ENCODE results near the gene SAMD14. TPM values are rescaled to one million over a fixed set of nuclear protein-coding genes. Genes with fewer than 3 reads are reported as not detected.

The SAMD14 gene
- total RNA-seq, 2 experiments from 2014 or later: 0.59 TPM; not detected in 1

DNA sequence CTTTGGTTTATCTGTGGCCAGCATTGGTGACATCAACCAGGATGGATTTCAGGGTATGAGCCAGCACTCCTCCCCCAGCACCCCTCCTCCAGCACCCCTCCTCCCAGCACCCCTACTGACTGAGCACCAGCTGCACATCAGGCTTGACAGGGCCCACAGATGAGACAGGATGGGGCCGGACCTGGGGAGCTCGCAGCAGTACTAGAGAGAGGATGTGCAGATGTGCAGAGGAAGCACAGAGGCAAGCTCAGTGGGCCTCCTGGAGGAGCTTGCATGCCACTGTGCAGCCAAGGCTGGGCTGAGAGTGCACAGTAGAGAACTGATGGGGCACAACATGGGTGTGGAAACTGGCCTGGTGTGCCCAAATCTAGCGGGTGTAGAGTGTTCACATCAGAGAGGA is 57.8 kb downstream of the SAMD14 start:
- peak; percentile 81 for DNase-seq (ENCODE audit: low spot score)
- no TSS peak for BruUV-seq (replicated peaks)
- TF ChIP-seq EZH2phosphoT487 (IDR thresholded peaks at IDR 0.05; ENCODE audit: borderline replicate concordance, low read depth, low read length): no peak
- TF ChIP-seq, protein P1, sequence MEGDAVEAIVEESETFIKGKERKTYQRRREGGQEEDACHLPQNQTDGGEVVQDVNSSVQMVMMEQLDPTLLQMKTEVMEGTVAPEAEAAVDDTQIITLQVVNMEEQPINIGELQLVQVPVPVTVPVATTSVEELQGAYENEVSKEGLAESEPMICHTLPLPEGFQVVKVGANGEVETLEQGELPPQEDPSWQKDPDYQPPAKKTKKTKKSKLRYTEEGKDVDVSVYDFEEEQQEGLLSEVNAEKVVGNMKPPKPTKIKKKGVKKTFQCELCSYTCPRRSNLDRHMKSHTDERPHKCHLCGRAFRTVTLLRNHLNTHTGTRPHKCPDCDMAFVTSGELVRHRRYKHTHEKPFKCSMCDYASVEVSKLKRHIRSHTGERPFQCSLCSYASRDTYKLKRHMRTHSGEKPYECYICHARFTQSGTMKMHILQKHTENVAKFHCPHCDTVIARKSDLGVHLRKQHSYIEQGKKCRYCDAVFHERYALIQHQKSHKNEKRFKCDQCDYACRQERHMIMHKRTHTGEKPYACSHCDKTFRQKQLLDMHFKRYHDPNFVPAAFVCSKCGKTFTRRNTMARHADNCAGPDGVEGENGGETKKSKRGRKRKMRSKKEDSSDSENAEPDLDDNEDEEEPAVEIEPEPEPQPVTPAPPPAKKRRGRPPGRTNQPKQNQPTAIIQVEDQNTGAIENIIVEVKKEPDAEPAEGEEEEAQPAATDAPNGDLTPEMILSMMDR (conservative IDR thresholded peaks at IDR 0.05; ENCODE audit: low read length): no peak
- POLR2A ChIA-PET: no interaction called here
- Histone ChIP-seq H3K9me3 (ENCODE audit: low read length) (no peaks in the 10 kb centered on the region), H3K9me2 (ENCODE audit: insufficient read depth, low read length) (no peaks in the 10 kb centered on the region), H3K79me2 (ENCODE audit: insufficient read depth, low read depth, low read length) (no peaks in the 10 kb centered on the region), H3K36me3 (ENCODE audit: insufficient read depth, low read length) (peaks cover 36% of the 10 kb centered on the region), H3K27ac (ENCODE audit: low read depth, low read length, poor library complexity, severe bottlenecking) (peak overlapping the region; percentile 46), H3K4me3 (ENCODE audit: low read depth, low read length, poor library complexity, severe bottlenecking) (no peak overlapping the region), H3K4me1 (ENCODE audit: insufficient read depth, low read length, poor library complexity, severe bottlenecking) (peaks cover 17% of the 10 kb centered on the region), H2AFZ (ENCODE audit: low read length) (no peak overlapping the region), H3K4me2 (ENCODE audit: low read length) (peak overlapping the region; percentile 28), H4K20me1 (ENCODE audit: insufficient read depth, low read length) (no peaks in the 10 kb centered on the region)
- intact Hi-C loops (cut with micrococcal nuclease; ENCODE audit: unreplicated experiment): no loop called here
- CTCF ChIA-PET (ENCODE audit: unreplicated experiment): interaction anchor here (1.7 kb wide), 1 partner anchor 22 kb away, joined by 8 read pairs; the partner anchor contains the start of gene PDK2

DNA sequence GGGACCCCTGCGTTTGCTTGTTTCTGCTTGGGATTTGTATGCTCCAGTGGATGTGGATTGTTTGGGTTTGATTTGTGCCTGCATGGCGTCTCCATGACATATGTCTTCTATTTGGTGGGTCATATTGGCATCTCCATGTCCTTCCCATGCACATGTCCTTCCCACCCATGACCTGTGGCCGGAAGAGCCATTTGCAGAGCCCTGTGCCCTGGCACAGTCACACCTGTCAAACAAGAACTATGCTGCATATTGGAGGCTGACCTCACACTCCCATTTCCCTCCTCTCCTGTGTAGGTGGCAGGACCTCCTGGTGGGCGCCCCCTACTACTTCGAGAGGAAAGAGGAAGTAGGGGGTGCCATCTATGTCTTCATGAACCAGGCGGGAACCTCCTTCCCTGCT is 58.3 kb downstream of the SAMD14 start:
- Histone ChIP-seq H3K9me3 (ENCODE audit: low read length) (no peaks in the 10 kb centered on the region), H3K4me3 (ENCODE audit: low read depth, low read length, poor library complexity, severe bottlenecking) (no peak overlapping the region), H3K4me1 (ENCODE audit: insufficient read depth, low read length, poor library complexity, severe bottlenecking) (peaks cover 17% of the 10 kb centered on the region), H4K20me1 (ENCODE audit: insufficient read depth, low read length) (no peaks in the 10 kb centered on the region), H3K36me3 (ENCODE audit: insufficient read depth, low read length) (peaks cover 36% of the 10 kb centered on the region), H3K4me2 (ENCODE audit: low read length) (peak overlapping the region; percentile 28), H2AFZ (ENCODE audit: low read length) (no peak overlapping the region), H3K9me2 (ENCODE audit: insufficient read depth, low read length) (no peaks in the 10 kb centered on the region), H3K27ac (ENCODE audit: low read depth, low read length, poor library complexity, severe bottlenecking) (peak overlapping the region; percentile 46), H3K79me2 (ENCODE audit: insufficient read depth, low read depth, low read length) (no peaks in the 10 kb centered on the region)
- intact Hi-C loops (cut with micrococcal nuclease; ENCODE audit: unreplicated experiment): no loop called here
- TF ChIP-seq, protein P1 (conservative IDR thresholded peaks at IDR 0.05; ENCODE audit: low read length): no peak
- TF ChIP-seq EZH2phosphoT487 (IDR thresholded peaks at IDR 0.05; ENCODE audit: borderline replicate concordance, low read depth, low read length): no peak
- ChIA-PET POLR2A (no interaction called here), CTCF (ENCODE audit: unreplicated experiment) (no interaction called here)
- DNase-seq (ENCODE audit: low spot score): no peak
- no TSS peak for BruUV-seq (replicated peaks)

DNA sequence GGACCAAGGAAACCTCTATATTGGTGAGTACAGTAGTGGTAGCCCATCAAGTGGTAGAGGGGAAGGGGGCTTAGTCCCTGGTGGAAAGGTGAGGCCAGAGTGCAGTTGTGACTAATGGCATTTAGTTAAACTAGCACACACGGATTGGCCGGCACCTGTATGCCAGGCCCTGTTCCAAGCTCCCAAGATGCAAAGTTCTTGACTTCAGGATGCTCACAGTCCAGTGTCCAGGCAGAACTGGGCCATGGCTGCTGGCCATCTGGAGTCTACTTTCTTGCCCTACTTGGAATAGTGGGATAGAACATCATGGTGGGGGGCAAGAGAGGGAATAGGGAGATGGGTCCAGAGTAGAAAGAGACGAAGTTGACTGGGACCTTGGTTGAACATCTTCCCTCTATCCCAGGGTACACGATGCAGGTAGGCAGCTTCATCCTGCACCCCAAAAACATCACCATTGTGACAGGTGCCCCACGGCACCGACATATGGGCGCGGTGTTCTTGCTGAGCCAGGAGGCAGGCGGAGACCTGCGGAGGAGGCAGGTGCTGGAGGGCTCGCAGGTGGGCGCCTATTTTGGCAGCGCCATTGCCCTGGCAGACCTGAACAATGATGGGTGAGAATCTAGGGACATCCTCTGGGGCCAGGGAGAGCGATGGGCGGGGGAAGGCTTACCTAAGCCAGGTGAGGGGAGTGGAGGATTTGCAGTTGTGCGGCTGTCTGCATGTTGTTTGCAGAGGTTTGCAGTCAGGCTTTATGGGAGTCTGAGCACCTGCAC is 58.9 kb downstream of the SAMD14 start:
- no TSS peak for BruUV-seq (replicated peaks)
- no peak for DNase-seq (ENCODE audit: low spot score)
- Histone ChIP-seq H3K9me3 (ENCODE audit: low read length) (no peaks in the 10 kb centered on the region), H3K9me2 (ENCODE audit: insufficient read depth, low read length) (no peaks in the 10 kb centered on the region), H2AFZ (ENCODE audit: low read length) (no peak overlapping the region), H3K4me3 (ENCODE audit: low read depth, low read length, poor library complexity, severe bottlenecking) (no peak overlapping the region), H4K20me1 (ENCODE audit: insufficient read depth, low read length) (no peaks in the 10 kb centered on the region), H3K79me2 (ENCODE audit: insufficient read depth, low read depth, low read length) (no peaks in the 10 kb centered on the region), H3K36me3 (ENCODE audit: insufficient read depth, low read length) (peaks cover 36% of the 10 kb centered on the region), H3K4me2 (ENCODE audit: low read length) (no peak overlapping the region), H3K4me1 (ENCODE audit: insufficient read depth, low read length, poor library complexity, severe bottlenecking) (peaks cover 17% of the 10 kb centered on the region), H3K27ac (ENCODE audit: low read depth, low read length, poor library complexity, severe bottlenecking) (no peak overlapping the region)
- intact Hi-C loops (cut with micrococcal nuclease; ENCODE audit: unreplicated experiment): no loop called here
- no peak for TF ChIP-seq EZH2phosphoT487 (IDR thresholded peaks at IDR 0.05; ENCODE audit: borderline replicate concordance, low read depth, low read length)
- TF ChIP-seq, protein P1 (conservative IDR thresholded peaks at IDR 0.05; ENCODE audit: low read length): no peak
- POLR2A ChIA-PET: interaction anchor here (0.5 kb wide), 1 partner anchor 129 kb away, joined by 7 read pairs; no protein-coding TSS in a partner anchor
- CTCF ChIA-PET (ENCODE audit: unreplicated experiment): no interaction called here

Data from OCI-LY7 (cell line).